ENCODE data around the gene LRMDA. TPM values are rescaled to one million over a fixed set of nuclear protein-coding genes. Genes with fewer than 3 reads are reported as not detected.

The LRMDA gene
- total and polyA plus RNA-seq, 7 donors = 1.0 to 5.7 (median 2.5) TPM

GRCh38 chr10:75658915-75659314, 227.5 kb downstream of the LRMDA start:
- Histone ChIP-seq H3K4me3 (no peak overlapping the region), H3K9me3 (no peaks in the 10 kb centered on the region), H3K36me3 (ENCODE audit: insufficient read depth in 1 of 2, low read depth in 1 of 2) (no peaks in the 10 kb centered on the region), H3K4me1 (peaks cover 14% of the 10 kb centered on the region), H3K27ac (no peak overlapping the region), H3K27me3 (ENCODE audit: insufficient read depth in 3 of 3, low read length in 2 of 3) (peaks cover 0 to 12% (median 0%) of the 10 kb centered on the region in 3 donors)
- intact Hi-C loops (cut with DNase I) = loop anchor here in 1 of 2 donors (10.0 kb wide), 1 partner anchor 254 kb away; the partner anchor contains the start of gene ZNF503
- WGBS, 3 donors = 84 to 94% (median 93%) methylated on average over 6 of the region's 6 CpGs
- DNase-seq (no peak), ATAC-seq (no peak)
- TF ChIP-seq, protein P1, sequence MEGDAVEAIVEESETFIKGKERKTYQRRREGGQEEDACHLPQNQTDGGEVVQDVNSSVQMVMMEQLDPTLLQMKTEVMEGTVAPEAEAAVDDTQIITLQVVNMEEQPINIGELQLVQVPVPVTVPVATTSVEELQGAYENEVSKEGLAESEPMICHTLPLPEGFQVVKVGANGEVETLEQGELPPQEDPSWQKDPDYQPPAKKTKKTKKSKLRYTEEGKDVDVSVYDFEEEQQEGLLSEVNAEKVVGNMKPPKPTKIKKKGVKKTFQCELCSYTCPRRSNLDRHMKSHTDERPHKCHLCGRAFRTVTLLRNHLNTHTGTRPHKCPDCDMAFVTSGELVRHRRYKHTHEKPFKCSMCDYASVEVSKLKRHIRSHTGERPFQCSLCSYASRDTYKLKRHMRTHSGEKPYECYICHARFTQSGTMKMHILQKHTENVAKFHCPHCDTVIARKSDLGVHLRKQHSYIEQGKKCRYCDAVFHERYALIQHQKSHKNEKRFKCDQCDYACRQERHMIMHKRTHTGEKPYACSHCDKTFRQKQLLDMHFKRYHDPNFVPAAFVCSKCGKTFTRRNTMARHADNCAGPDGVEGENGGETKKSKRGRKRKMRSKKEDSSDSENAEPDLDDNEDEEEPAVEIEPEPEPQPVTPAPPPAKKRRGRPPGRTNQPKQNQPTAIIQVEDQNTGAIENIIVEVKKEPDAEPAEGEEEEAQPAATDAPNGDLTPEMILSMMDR (IDR thresholded peaks at IDR 0.05) = no peak

- intact Hi-C loops (cut with DNase I) = no loop called here
- 32 to 41% (median 37%) methylated on average over 7 of the region's 7 CpGs for WGBS, 3 donors
These were observed 229.4 kb downstream of the LRMDA start for GRCh38 chr10:75660823-75661222.

DNA sequence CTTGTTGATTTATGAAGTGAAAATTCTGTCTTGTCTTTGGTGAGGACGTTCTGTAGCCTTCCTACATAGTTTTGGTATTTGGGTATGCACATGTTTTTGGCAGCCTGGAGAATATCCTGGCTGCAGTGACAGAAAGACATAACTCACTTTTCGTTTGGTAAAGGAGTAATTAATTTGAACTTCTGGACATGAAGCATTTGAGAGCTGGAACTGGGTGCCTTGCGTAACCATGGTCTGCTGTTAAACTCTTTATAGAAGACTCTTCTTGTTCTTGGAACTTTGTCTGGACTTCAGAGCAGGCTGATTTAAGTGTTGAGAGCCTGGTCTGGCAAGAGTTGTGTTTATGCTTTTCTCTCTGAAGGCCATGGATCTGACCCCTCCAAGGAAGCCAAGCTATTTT, 231.3 kb downstream of the LRMDA start:
- 26 to 33% (median 31%) methylated on average over 3 of the region's 3 CpGs for WGBS, 3 donors
- H3K27ac ChIP-seq = no peak overlapping the region

More at GRCh38 chr10:75660823-75661222, 229.4 kb downstream of the LRMDA start:
- no peak overlapping the region for H3K4me3 ChIP-seq
- peaks cover 0 to 12% (median 0%) of the 10 kb centered on the region in 3 donors for H3K27me3 ChIP-seq (ENCODE audit: insufficient read depth in 3 of 3, low read length in 2 of 3)
- DNase-seq (no peak), ATAC-seq (no peak)
- H3K27ac ChIP-seq = no peak overlapping the region
- H3K4me1 ChIP-seq = peaks cover 14% of the 10 kb centered on the region
- H3K9me3 ChIP-seq = no peaks in the 10 kb centered on the region
- H3K36me3 ChIP-seq (ENCODE audit: insufficient read depth in 1 of 2, low read depth in 1 of 2) = no peaks in the 10 kb centered on the region
- TF ChIP-seq, protein P1 (IDR thresholded peaks at IDR 0.05) = no peak

DNA sequence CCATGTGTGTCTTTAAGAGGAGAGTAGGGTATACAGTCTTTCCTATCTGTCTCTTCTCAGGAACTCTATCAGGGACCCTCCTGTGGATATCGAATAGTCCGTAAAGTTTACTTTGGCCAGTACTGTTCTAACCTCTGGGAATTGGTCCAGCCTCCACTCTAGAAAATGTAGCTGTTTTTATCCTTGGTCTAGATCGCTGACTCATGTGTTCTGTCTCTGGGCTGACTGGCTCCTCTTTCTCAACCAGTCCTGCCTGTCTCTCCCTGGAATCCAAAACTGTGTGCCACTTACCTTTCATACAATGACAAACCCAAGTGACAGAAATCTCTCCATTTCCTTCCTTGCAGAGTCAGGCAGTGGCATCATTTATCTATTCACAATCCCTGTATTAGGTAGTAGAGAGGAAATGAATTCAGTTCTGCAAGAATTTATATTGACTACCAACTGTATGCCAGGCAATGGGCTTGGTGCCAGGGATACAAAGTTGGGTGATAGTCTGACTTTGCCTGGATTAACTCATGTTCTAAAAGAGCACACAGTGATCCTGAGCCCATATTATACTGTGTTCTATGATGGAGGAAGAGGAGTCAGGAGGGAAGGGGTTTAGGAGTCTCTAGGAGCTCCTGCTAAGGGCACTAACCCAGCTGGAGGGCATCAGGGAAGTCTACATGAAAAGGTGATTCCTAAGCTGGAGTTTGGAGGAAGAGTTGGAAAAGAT, 232.7 kb downstream of the LRMDA start:
- intact Hi-C loops (cut with DNase I) = no loop called here
- Histone ChIP-seq H3K4me3 (no peak overlapping the region), H3K27me3 (ENCODE audit: insufficient read depth in 3 of 3, low read length in 2 of 3) (peaks cover 0 to 5% (median 0%) of the 10 kb centered on the region in 3 donors), H3K4me1 (peaks cover 11% of the 10 kb centered on the region), H3K9me3 (no peaks in the 10 kb centered on the region), H3K36me3 (ENCODE audit: insufficient read depth in 1 of 2, low read depth in 1 of 2) (no peaks in the 10 kb centered on the region), H3K27ac (no peak overlapping the region)
- DNase-seq (no peak), ATAC-seq (peak; percentile 46 to 81 (median 54))
- WGBS, 3 donors = 49 to 83% (median 54%) methylated on average over 3 of the region's 3 CpGs
- TF ChIP-seq, protein P1 (IDR thresholded peaks at IDR 0.05) = no peak

More for the DNA sequence above, 231.3 kb downstream of the LRMDA start:
- Histone ChIP-seq H3K36me3 (ENCODE audit: insufficient read depth in 1 of 2, low read depth in 1 of 2) (no peaks in the 10 kb centered on the region), H3K9me3 (no peaks in the 10 kb centered on the region), H3K27me3 (ENCODE audit: insufficient read depth in 3 of 3, low read length in 2 of 3) (peaks cover 0 to 8% (median 0%) of the 10 kb centered on the region in 3 donors), H3K4me1 (peaks cover 11% of the 10 kb centered on the region), H3K4me3 (no peak overlapping the region)
- TF ChIP-seq, protein P1 (IDR thresholded peaks at IDR 0.05) = no peak
- intact Hi-C loops (cut with DNase I) = no loop called here
- DNase-seq = peak in 1 of 2 donors; percentile 40
- peak; percentile 37 to 73 (median 62) for ATAC-seq
